Amniotic stem cell (primary cell): Measurements from ENCODE around the gene ITGB4.
A peak's percentile ranks its signal among the peaks of the same experiment; 100 is the strongest.

Experiments used
- DNase-seq: peaks from one replicate; lab custom pipeline; 2025; lab: John Stamatoyannopoulos, UW

The ITGB4 gene

GRCh38 chr17:75720656-75721462, at the start of gene ITGB4:
Gene ITGB4, plus strand, starts transcription at chr17:75721459. Its CDS starts 3,245 bp downstream, at chr17:75724704.
- DNase-seq = no peak

GRCh38 chr17:75672011-75672410, 49.2 kb upstream of the ITGB4 start:
- DNase-seq = no peak

DNA sequence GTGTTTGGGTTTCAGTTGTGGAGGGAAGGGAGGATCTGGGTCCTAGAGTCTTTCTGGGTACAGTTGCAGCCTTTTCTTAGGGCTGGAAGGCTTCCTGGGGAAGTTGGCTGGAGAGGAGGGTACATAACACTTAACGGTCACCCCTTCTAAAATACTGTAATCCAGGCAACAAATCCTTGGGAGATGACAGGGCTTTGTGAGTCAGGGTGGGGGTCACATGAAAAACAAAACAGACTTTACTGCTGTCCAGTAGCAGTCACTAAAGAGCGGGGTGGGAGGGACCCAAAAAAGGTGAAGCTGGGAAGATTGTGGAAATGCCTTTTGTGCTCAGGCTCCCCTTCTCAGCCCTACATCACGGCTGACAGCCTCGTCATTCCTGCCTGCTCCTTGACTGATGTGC, 47.8 kb upstream of the ITGB4 start:
- DNase-seq = no peak

GRCh38 chr17:75676461-75676860, 44.8 kb upstream of the ITGB4 start:
- DNase-seq = no peak

DNA sequence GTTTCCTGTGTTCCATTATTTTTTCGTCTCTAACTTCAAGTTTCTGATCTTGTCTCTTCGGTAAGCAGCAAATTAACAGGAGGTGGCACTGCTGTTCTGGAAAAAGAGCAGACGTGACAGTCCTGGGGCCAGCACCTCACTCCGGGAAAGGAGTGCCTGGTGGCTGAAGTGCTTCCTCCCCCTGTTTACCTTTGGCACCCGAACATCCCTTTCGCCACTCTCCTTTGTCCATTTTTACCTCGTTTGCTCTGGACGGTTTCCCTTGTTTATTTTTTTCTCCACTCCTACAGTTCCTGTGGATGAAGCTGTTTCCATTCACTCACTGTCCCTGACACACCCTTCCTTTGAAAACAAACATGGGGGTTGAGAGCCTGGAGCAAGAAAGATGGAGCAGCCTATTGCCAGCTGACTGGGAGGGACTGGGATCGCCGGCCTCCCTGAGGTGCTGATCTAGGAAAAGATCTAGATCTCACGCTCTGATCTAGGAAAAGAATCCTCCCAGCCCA, 41.5 kb upstream of the ITGB4 start:
- DNase-seq = no peak

DNA sequence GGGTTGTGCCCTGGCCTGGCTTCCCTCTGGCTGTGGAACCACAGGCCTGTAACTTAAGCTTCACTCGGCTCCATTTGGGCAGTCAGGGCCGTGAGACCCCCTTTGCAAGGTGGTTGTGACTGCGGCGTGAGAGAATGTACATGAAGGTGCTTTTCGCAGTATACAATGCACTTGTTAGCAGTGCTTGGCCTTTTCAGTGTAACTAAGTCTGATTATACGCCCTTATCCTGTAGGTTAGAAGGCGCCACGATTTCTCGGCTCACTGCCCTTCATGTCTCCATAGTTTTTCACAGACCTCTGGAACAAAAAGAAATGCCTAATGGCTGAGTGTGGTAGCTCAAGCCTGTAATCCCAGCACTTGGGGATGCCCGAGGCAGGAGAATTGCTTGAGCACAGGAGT, 40.8 kb upstream of the ITGB4 start:
- DNase-seq = no peak

GRCh38 chr17:75681289-75681688, 40.0 kb upstream of the ITGB4 start:
- DNase-seq = no peak

DNA sequence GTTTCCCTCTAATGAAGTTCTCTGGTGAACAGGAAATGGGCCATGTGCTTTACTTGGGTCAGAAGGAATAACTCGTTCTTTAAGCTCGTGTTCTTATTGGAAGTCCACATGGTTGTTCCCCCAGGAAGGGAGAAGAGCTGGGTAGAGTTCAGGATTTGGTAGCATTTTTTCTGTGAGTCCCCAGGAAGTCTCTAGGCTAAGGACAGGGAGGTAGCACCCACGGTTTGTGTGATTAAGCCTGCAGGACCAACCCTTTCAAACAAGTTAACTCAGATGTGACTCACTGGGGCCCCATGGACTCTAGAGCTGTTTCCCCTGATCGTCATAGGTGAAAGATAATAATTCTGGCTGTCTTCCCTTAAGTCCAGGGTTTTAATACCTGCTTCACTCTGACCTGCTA, 37.7 kb upstream of the ITGB4 start:
- DNase-seq = no peak

- no peak for DNase-seq
Measured at GRCh38 chr17:75684249-75684648, 37.0 kb upstream of the ITGB4 start.

GRCh38 chr17:75684924-75685323, 36.3 kb upstream of the ITGB4 start:
- DNase-seq = no peak

GRCh38 chr17:75685499-75685898, 35.8 kb upstream of the ITGB4 start:
- no peak for DNase-seq

DNA sequence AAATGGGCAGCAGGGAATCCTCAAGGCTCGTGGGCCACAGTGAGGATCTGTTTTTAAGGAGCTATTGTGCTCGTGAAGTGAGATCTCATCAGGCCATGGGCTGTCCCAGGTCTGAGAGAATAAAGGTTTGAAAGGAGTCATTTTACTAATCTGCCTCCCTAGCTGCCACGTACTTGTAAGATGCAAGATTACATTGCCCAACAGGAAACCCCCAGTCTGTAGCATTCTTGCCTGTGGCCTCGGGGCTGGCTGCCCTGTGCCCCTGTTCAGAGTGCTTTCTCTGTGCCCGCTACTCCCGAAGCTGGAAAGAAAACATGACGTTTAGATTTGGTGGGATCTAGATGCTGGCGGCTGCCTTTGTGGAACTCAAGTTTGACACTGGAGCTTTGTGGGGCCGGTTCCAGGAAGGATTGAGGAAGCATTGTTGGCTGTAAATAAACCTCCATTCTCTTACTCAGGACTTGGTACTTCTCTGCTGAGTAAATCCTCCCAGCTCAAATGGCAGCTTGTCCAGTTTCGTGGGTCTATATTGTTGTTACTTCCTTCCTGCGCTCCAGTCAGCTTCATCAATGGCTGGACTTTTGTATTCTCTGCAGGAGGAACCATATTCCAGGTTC, 32.9 kb upstream of the ITGB4 start:
- no peak for DNase-seq

GRCh38 chr17:75689441-75689873, 31.8 kb upstream of the ITGB4 start:
- DNase-seq = no peak

DNA sequence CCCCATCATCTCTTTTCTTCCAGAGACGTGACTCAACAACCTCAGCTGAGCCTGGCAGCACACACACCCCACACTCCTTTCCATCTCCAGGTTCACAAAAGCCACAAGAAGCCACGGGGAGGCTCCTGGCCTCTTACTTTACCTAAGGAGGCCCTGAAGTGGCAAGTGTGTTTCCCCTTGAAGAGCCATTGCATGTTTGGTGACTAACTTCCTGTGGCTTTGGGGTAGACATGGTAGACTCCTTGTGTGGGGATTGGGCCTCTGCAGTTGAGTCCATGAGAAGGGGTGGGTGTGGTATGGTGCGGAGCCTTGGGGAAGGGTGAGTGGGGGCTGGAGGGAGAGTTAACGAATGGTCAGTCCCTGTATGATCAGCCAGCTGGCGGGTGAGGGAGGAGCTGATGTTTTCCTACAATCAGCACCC, 29.9 kb upstream of the ITGB4 start:
- DNase-seq = no peak

DNA sequence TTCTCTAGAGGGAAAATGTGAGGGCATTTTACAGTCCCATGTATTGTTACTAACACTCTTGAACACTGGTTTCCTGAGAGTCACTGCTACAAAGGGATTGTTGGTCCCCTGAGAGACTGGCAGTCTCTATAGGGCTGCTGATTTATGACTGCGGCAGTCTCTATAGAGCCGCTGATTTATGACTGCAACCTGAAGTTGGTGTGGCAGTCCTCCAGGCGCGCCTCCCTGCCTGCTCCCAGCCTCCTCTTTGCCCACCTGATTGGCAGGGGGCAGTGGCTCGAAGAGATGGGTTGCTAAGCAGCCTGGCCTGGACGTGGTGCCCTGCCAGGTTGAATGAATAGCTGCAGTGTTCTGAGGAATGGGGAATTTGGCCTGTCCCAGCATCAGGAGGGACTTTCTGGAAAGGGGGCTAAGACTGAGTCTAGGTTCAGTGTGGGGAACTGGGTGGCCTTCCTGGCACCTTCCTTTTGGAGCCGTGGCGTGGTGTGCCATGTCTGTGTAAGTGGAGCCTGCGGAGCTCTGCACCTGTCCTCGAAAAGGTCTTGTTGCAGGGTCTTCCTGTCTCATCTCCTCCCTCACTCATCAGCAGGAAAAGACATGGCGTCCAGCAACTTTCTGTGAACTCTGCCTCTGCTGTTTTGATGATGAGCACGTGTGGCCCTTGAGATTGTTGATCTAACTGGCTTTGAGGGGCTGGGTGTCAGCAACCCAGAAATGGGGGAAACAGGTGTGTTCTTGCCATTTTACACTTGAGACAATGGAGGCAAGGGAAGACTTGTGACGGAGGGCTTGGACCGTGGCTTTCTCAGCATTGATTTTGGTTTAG, 29.2 kb upstream of the ITGB4 start:
- no peak for DNase-seq

GRCh38 chr17:75692976-75693375, 28.3 kb upstream of the ITGB4 start:
- no peak for DNase-seq

DNA sequence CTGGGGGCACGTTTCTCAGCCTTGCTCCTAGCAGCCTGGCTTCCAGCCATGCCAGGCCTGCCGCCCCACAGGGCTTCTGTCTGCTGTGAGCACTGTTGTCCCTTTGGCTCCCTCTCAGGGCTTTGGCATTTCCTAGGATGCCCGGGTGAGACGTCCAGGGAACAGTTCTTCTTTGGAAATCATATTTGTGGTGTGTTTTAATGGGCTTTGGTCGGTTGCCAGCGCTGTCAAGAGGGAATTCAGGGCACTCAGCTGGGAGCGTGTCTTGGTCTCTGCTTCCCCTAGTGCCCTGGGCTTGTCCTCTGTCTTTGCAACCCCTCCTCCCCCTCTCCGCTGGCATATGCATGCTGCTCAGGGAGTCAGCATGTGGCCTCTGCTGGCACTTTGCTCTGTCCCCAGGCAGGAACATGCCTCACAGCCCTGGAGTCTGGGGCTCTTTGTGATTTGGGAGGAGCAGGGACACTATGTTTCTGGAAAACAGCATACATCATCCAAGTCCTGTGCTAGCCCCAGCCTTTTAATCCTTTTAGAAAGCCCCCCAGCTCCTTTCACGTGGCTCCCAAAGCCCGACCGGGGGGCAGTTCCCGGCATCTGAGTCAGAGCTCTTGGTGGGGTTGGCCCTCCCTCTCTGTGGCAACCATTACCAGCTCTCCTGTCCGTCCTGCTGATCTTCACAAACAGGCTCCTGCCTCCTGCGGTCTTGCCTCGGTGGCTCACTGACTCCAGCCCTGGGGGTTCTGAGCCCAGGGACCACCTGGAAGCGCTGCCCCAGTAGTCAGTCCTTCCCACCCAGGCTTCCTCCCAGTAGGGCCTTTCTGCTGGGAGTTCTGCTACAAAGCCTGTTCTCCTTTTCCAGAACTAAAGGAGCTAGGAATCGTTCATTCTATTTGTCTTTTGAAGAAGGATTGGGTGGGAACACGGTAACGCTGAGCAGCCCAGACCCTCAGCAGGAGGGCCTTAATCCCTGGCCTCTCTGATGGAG, 27.5 kb upstream of the ITGB4 start:
- peak; percentile 84 for DNase-seq

DNA sequence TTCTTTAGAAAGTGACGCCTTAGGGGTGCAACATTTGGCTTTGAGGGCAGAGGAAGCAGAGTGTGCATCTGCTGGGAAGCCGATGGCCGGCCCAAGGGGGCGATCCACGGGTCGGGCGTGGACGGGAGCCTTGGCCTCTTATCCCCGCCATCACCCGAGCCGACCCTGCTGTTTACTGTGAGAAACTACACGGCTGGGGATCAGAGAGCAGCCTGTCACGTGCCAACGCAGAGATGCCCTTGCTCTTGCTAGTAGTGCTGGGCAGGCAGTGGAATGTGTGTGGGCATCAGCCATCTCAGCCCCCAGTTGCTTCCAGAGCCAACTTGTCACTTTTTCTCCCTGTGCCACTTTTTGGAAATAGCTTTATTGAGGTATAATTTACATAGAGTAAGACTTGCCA, 26.7 kb upstream of the ITGB4 start:
- no peak for DNase-seq

DNA sequence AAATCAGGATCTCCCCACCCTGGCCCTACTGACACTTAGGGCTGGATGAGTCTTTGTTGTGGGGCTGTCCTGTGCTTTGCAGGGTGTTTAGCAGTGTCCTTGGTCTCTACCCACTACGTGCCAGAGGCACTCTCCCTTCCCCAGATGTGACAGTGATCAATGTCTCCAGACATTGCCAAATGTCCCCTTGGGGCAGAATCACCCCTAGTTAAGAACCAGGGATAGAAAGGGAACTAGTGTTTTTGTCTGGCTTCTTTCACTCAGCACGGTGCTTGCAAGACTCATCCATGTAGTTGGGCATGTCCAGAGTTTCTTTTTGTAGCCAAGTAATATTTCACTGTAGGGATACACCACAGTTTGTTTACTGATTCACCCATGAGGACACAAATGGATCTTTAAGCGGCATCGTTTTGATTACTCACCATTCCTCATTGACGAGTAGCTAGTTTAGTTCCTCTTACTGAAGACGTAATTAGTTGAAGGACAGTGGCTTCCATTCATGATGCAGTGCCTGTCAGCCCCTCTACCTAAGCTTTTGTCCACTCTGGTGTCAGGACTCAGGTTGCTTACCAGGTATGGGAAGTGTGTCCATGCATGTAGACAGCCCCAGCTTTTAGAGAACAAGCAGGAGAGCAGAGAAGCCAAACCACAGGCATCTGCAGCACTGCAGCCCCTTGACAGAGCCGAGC, 26.0 kb upstream of the ITGB4 start:
- DNase-seq = no peak

DNA sequence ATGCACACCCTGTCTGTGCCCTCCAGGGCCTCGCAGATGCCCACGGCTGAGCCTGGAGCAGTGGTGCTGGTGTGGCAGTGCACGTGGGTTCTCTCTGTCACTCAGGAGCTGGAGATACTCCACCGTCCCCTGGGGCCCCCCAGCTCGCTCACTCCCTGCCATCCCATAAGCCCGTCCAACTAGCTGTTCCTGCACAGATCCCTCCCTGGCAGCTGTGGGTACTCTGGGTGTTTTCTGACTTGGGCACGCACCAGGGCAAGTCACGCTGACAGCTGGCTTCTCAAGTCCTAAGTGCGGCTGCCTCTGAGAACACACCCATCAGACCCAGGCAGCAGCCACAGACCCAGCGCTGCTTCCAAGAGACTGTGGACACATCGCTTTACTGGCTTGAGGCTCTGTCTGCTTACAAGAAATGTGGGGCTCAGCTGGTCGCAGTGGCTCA, 25.4 kb upstream of the ITGB4 start:
- DNase-seq = no peak
